ENCODE measurements around the gene ELOVL1.

- no peak for TF ChIP-seq EP300 (IDR thresholded peaks at IDR 0.05)
- TF ChIP-seq CTCF (IDR thresholded peaks at IDR 0.05) = no peak
These were observed 50.9 kb downstream of the ELOVL1 start for GRCh38 chr1:43316738-43317520.

All from gastroesophageal sphincter (tissue), 3 donors.